Measurements from ENCODE around the gene LCTL. TPM values are rescaled to one million over a fixed set of nuclear protein-coding genes. Genes with fewer than 3 reads are reported as not detected.

LCTL gene
- total RNA-seq, 2 experiments from 2014 or later = not detected

DNA sequence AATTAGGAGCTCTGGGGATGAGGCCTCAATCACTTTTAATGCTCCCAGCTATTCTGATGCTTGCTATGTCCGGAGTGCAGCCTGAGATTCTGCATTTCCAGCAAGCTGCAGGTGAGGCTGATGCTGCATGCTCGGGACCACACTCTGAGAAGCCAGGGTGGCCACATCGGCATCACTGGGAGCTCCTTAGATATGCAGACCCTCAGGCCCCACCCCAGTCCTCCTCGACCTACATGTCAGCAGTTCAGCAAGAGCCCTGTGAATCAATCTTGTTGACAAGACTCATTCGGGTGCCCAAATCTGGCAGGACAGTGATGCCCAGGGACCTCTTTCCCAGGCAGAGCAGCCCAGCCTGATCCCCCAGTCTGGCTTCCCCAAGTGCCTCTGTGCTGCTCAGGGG is 44.1 kb upstream of the LCTL start:
- no peak for DNase-seq (ENCODE audit: low spot score)
- Histone ChIP-seq H3K27ac (ENCODE audit: low read depth, low read length, poor library complexity, severe bottlenecking) (no peak overlapping the region), H3K36me3 (ENCODE audit: insufficient read depth, low read length) (no peaks in the 10 kb centered on the region), H3K4me3 (ENCODE audit: low read depth, low read length, poor library complexity, severe bottlenecking) (no peak overlapping the region), H2AFZ (ENCODE audit: low read length) (no peak overlapping the region), H3K4me1 (ENCODE audit: insufficient read depth, low read length, poor library complexity, severe bottlenecking) (no peaks in the 10 kb centered on the region), H3K9me2 (ENCODE audit: insufficient read depth, low read length) (no peaks in the 10 kb centered on the region), H3K9me3 (ENCODE audit: low read length) (no peaks in the 10 kb centered on the region), H3K79me2 (ENCODE audit: insufficient read depth, low read depth, low read length) (no peaks in the 10 kb centered on the region), H3K4me2 (ENCODE audit: low read length) (no peak overlapping the region), H4K20me1 (ENCODE audit: insufficient read depth, low read length) (no peaks in the 10 kb centered on the region)
- no peak for TF ChIP-seq EZH2phosphoT487 (IDR thresholded peaks at IDR 0.05; ENCODE audit: borderline replicate concordance, low read depth, low read length)
- TF ChIP-seq, protein P1, sequence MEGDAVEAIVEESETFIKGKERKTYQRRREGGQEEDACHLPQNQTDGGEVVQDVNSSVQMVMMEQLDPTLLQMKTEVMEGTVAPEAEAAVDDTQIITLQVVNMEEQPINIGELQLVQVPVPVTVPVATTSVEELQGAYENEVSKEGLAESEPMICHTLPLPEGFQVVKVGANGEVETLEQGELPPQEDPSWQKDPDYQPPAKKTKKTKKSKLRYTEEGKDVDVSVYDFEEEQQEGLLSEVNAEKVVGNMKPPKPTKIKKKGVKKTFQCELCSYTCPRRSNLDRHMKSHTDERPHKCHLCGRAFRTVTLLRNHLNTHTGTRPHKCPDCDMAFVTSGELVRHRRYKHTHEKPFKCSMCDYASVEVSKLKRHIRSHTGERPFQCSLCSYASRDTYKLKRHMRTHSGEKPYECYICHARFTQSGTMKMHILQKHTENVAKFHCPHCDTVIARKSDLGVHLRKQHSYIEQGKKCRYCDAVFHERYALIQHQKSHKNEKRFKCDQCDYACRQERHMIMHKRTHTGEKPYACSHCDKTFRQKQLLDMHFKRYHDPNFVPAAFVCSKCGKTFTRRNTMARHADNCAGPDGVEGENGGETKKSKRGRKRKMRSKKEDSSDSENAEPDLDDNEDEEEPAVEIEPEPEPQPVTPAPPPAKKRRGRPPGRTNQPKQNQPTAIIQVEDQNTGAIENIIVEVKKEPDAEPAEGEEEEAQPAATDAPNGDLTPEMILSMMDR (conservative IDR thresholded peaks at IDR 0.05; ENCODE audit: low read length) = no peak
- intact Hi-C loops (cut with micrococcal nuclease; ENCODE audit: unreplicated experiment) = no loop called here
- POLR2A ChIA-PET = interaction anchor here (0.5 to 1.1 kb wide), 3 partner anchors 147 to 255 kb away, joined by 3 read pairs; no protein-coding TSS in a partner anchor
- no TSS peak for BruUV-seq (replicated peaks)
- CTCF ChIA-PET (ENCODE audit: unreplicated experiment) = no interaction called here

DNA sequence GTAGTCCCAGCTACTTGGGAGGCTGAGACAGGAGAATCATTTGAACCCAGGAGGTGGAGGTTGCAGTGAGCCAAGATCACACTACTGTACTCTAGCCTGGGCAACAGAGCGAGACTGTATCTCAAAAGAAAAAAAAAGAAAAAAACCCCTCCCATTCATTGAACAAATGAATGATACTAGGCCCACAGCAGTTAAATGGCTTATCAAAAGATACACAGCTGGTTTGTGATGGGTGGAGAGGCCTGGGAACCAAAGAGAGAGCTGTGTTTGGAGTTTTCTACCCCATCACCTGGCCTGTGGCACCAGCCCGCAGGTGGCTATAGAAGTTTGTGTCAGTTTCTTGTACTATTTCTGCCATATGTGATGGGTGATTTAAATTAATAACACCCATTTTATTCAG is 43.1 kb upstream of the LCTL start:
- Histone ChIP-seq H3K36me3 (ENCODE audit: insufficient read depth, low read length) (no peaks in the 10 kb centered on the region), H3K4me2 (ENCODE audit: low read length) (no peak overlapping the region), H3K79me2 (ENCODE audit: insufficient read depth, low read depth, low read length) (no peaks in the 10 kb centered on the region), H2AFZ (ENCODE audit: low read length) (no peak overlapping the region), H3K9me2 (ENCODE audit: insufficient read depth, low read length) (no peaks in the 10 kb centered on the region), H3K9me3 (ENCODE audit: low read length) (no peaks in the 10 kb centered on the region), H3K4me3 (ENCODE audit: low read depth, low read length, poor library complexity, severe bottlenecking) (no peak overlapping the region), H3K27ac (ENCODE audit: low read depth, low read length, poor library complexity, severe bottlenecking) (no peak overlapping the region), H4K20me1 (ENCODE audit: insufficient read depth, low read length) (no peaks in the 10 kb centered on the region), H3K4me1 (ENCODE audit: insufficient read depth, low read length, poor library complexity, severe bottlenecking) (no peaks in the 10 kb centered on the region)
- DNase-seq (ENCODE audit: low spot score) = no peak
- TF ChIP-seq, protein P1 (conservative IDR thresholded peaks at IDR 0.05; ENCODE audit: low read length) = no peak
- no peak for TF ChIP-seq EZH2phosphoT487 (IDR thresholded peaks at IDR 0.05; ENCODE audit: borderline replicate concordance, low read depth, low read length)
- ChIA-PET CTCF (ENCODE audit: unreplicated experiment) (no interaction called here), POLR2A (no interaction called here)
- intact Hi-C loops (cut with micrococcal nuclease; ENCODE audit: unreplicated experiment) = no loop called here
- no TSS peak for BruUV-seq (replicated peaks)

DNA sequence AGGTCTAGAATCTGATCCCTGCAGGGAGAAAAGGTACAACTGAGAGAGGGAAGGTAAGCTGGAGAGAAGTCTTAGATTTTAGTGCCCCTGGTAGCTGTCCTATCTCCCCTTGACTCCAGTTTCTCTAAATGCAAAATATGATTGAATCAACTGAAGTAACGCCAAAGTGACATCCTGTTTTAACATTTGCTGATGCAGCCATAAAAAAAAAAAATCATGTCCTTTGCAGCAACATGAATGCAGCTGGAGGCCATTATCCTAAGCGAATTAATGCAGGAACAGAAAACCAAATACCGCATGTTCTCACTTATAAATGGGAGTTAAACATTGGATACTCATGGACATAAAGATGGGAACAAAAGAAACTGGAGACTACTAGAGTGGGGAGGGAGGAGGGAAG is 42.4 kb upstream of the LCTL start:
- BruUV-seq (replicated peaks) = no TSS peak
- CTCF ChIA-PET (ENCODE audit: unreplicated experiment) = no interaction called here
- H3K4me1 ChIP-seq (ENCODE audit: insufficient read depth, low read length, poor library complexity, severe bottlenecking) = no peaks in the 10 kb centered on the region
- H3K4me3 ChIP-seq (ENCODE audit: low read depth, low read length, poor library complexity, severe bottlenecking) = no peak overlapping the region
- H3K4me2 ChIP-seq (ENCODE audit: low read length) = no peak overlapping the region
- H4K20me1 ChIP-seq (ENCODE audit: insufficient read depth, low read length) = no peaks in the 10 kb centered on the region
- intact Hi-C loops (cut with micrococcal nuclease; ENCODE audit: unreplicated experiment) = no loop called here
- no peak overlapping the region for H2AFZ ChIP-seq (ENCODE audit: low read length)
- H3K79me2 ChIP-seq (ENCODE audit: insufficient read depth, low read depth, low read length) = no peaks in the 10 kb centered on the region
- no peaks in the 10 kb centered on the region for H3K9me3 ChIP-seq (ENCODE audit: low read length)
- TF ChIP-seq, protein P1 (conservative IDR thresholded peaks at IDR 0.05; ENCODE audit: low read length) = no peak
- H3K9me2 ChIP-seq (ENCODE audit: insufficient read depth, low read length) = no peaks in the 10 kb centered on the region
- no peak overlapping the region for H3K27ac ChIP-seq (ENCODE audit: low read depth, low read length, poor library complexity, severe bottlenecking)
- no peak for DNase-seq (ENCODE audit: low spot score)
- POLR2A ChIA-PET = no interaction called here
- H3K36me3 ChIP-seq (ENCODE audit: insufficient read depth, low read length) = no peaks in the 10 kb centered on the region

Measured in OCI-LY7 (cell line).